SK-N-SH (cell line): ENCODE results near the gene NUMA1. TPM values are rescaled to one million over a fixed set of nuclear protein-coding genes. Genes with fewer than 3 reads are reported as not detected.

Source experiments
- CTCF ChIA-PET: fragments of 300-600, 350-600 bp; formaldehyde crosslinking; extraction: SDS; loops from one replicate; lab custom pipeline; 2021; lab: Yijun Ruan, JAX
- POLR2A ChIA-PET: fragments of 350-600 bp; sonication (Branson Sonifier 250); formaldehyde crosslinking; extraction: SDS; loops from one replicate; lab custom pipeline; 2020; ENCODE audit warnings: antibody characterized with exemption, inconsistent platforms; lab: Yijun Ruan, JAX
- DNase-seq: peaks from one replicate; pipeline ENCODE4 v3.0.0; 2012
- H2AFZ ChIP-seq: fragments of 200-600 bp; sonication (generic); 2 replicates; pipeline ENCODE4 v1.8.1; 2016; ENCODE audit warnings: antibody characterized with exemption, mild to moderate bottlenecking, low read depth
- H3F3A ChIP-seq: fragments of 200-600 bp; sonication (generic); replicated peaks from 2 replicates; pipeline ENCODE3; 2016; ENCODE audit warnings: antibody characterized with exemption, mild to moderate bottlenecking; ENCODE audit not compliant: insufficient read depth
- H3K27ac ChIP-seq, 2 experiments: fragments of 200-500 bp in 1 of 2; fragments of 200-600 bp in 1 of 2; sonication (Bioruptor generic) in 1 of 2; sonication (generic), shearing (Covaris generic) in 1 of 2; 2 replicates each; pipeline versions ENCODE4 v1.5.1 to v1.6.1; 2014 to 2016; ENCODE audit warnings: low read depth in 2 of 2, inconsistent platforms in 1 of 2, low read length in 1 of 2, mild to moderate bottlenecking in 1 of 2, mixed read lengths in 1 of 2
- H3K27me3 ChIP-seq: fragments of 200-600 bp; sonication (generic), shearing (Covaris generic); 2 replicates; pipeline ENCODE4 v1.6.1; 2016; ENCODE audit warnings: mixed run types; ENCODE audit not compliant: insufficient read depth
- H3K36me3 ChIP-seq, 2 experiments: fragments of 200-500 bp in 1 of 2; fragments of 200-600 bp in 1 of 2; sonication (Bioruptor generic) in 1 of 2; sonication (generic) in 1 of 2; replicated peaks in 1 of 2; 2 replicates each; pipeline versions ENCODE3 to v1.5.1; 2014 to 2016; ENCODE audit warnings: low read length in 1 of 2, mild to moderate bottlenecking in 1 of 2; ENCODE audit not compliant: insufficient read depth in 2 of 2, control insufficient read depth in 1 of 2
- H3K4me1 ChIP-seq, 2 experiments: fragments of 200-500 bp in 1 of 2; fragments of 200-600 bp in 1 of 2; sonication (Bioruptor generic) in 1 of 2; sonication (generic), shearing (Covaris generic) in 1 of 2; 2 replicates each; pipeline versions ENCODE4 v1.5.1 to v1.6.1; 2014 to 2016; ENCODE audit warnings: low read depth in 1 of 2, low read length in 1 of 2, mixed run types in 1 of 2; ENCODE audit not compliant: insufficient read depth in 2 of 2, control insufficient read depth in 1 of 2
- H3K4me2 ChIP-seq: fragments of 200-600 bp; sonication (generic), shearing (Covaris generic); 2 replicates; pipeline ENCODE4 v1.6.1; 2017; ENCODE audit warnings: mixed run types
- H3K4me3 ChIP-seq, 2 experiments: fragments of 200-500 bp in 1 of 2; fragments of 200-600 bp in 1 of 2; sonication (Bioruptor generic) in 1 of 2; sonication (generic), shearing (Covaris generic) in 1 of 2; 2 replicates each; pipeline versions ENCODE4 v1.5.1 to v1.8.1; 2014 to 2016; ENCODE audit warnings: low read depth in 2 of 2, inconsistent platforms in 1 of 2, low read length in 1 of 2, mild to moderate bottlenecking in 1 of 2, mixed read lengths in 1 of 2, moderate library complexity in 1 of 2
- H3K79me2 ChIP-seq: fragments of 200-600 bp; sonication (generic); 2 replicates; pipeline ENCODE4 v1.8.1; 2017; ENCODE audit warnings: mild to moderate bottlenecking; ENCODE audit not compliant: insufficient read depth
- H3K9ac ChIP-seq: fragments of 200-600 bp; sonication (generic); 2 replicates; pipeline ENCODE4 v1.6.1; 2017; ENCODE audit warnings: mixed run types
- H3K9me2 ChIP-seq: fragments of 200-600 bp; sonication (generic); 2 replicates; pipeline ENCODE4 v1.6.1; 2017; ENCODE audit warnings: mixed run types
- H3K9me3 ChIP-seq: fragments of 200-600 bp; sonication (generic); 2 replicates; pipeline ENCODE4 v1.6.1; 2017; ENCODE audit warnings: mixed run types, mild to moderate bottlenecking, moderate library complexity
- H4K20me1 ChIP-seq: fragments of 200-600 bp; sonication (generic); 2 replicates; pipeline ENCODE4 v1.6.1; 2017; ENCODE audit warnings: mild to moderate bottlenecking, mixed run types; ENCODE audit not compliant: insufficient read depth
- EP300 ChIP-seq, 2 experiments: IDR thresholded peaks; 2 replicates each; pipeline versions ENCODE4 v1.4.0 to v1.6.1; 2012; ENCODE audit warnings: borderline replicate concordance in 1 of 2, low read depth in 1 of 2, low read length in 1 of 2
- EZH2phosphoT487 ChIP-seq: fragments of 200-600 bp; sonication (generic); IDR thresholded peaks from 2 replicates; pipeline ENCODE4 v1.6.1; 2017; ENCODE audit warnings: low read depth, mixed run types, mild to moderate bottlenecking, antibody characterized with exemption, moderate library complexity, borderline replicate concordance
- FOXJ3 ChIP-seq: sonication (generic); formaldehyde crosslinking; IDR thresholded peaks from 2 replicates; pipeline ENCODE4 v1.5.1; 2020; ENCODE audit warnings: mild to moderate bottlenecking, missing genetic modification reagents
- FOXM1 ChIP-seq: IDR thresholded peaks from 2 replicates; pipeline ENCODE4 v1.4.0; 2012; ENCODE audit warnings: low read depth, mild to moderate bottlenecking
- GABPA ChIP-seq: IDR thresholded peaks from 2 replicates; pipeline ENCODE4 v1.4.0; 2012; ENCODE audit warnings: low read depth, mild to moderate bottlenecking
- NFIC ChIP-seq: IDR thresholded peaks from 2 replicates; pipeline ENCODE4 v1.4.0; 2012; ENCODE audit warnings: borderline replicate concordance
- RCOR1 ChIP-seq: fragments of 150-350 bp; IDR thresholded peaks from 2 replicates; pipeline ENCODE4 v1.6.1; 2017; ENCODE audit warnings: antibody characterized with exemption, low read length
- SMC3 ChIP-seq: IDR thresholded peaks from 2 replicates; pipeline ENCODE4 v1.6.1; 2012; ENCODE audit warnings: low read depth, low read length, improper control_type of control experiment
- USF2 ChIP-seq: fragments of 150-350 bp; IDR thresholded peaks from 2 replicates; pipeline ENCODE4 v1.6.1; 2017; ENCODE audit warnings: antibody characterized with exemption, low read length, low read depth, borderline replicate concordance
- YY1 ChIP-seq: IDR thresholded peaks from 2 replicates; pipeline ENCODE4 v1.4.0; 2012; ENCODE audit warnings: low read depth, mild to moderate bottlenecking
- ZBTB33 ChIP-seq: IDR thresholded peaks from 2 replicates; pipeline ENCODE4 v1.4.0; 2012; ENCODE audit warnings: low read depth, borderline replicate concordance
- WGBS: methylation state at CpG from one replicate; pipeline ENCODE4 v1.1.6; 2017; ENCODE audit warnings: low lambda C conversion rate; 5-methylcytosine and 5-hydroxymethylcytosine counted together
- polyA plus RNA-seq, 3 experiments: library from polyadenylated mRNA; depleted of rRNA; stranded (reverse); fragments of >200 nt; gene quantifications; 2 replicates each; pipeline ENCODE4 v1.2.3, GENCODE V29; 2012
- TF ChIP-seq, protein P1 (sequence below): IDR thresholded peaks from 2 replicates; pipeline ENCODE4 v1.4.0; 2012; ENCODE audit warnings: low read depth
- TF ChIP-seq, protein P2 (sequence below): IDR thresholded peaks from 2 replicates; pipeline ENCODE4 v1.6.1; 2012; ENCODE audit warnings: mild to moderate bottlenecking, low read depth, low read length, moderate library complexity
- TF ChIP-seq, protein P3 (sequence below): fragments of 200-600 bp; sonication (generic); IDR thresholded peaks from 2 replicates; pipeline ENCODE4 v1.6.1; 2017; ENCODE audit warnings: antibody characterized with exemption, mild to moderate bottlenecking, moderate library complexity

Gene NUMA1
- polyA plus RNA-seq, 1 of the 3 experiments (the other 2 are of a cell fraction) = 111 TPM

DNA sequence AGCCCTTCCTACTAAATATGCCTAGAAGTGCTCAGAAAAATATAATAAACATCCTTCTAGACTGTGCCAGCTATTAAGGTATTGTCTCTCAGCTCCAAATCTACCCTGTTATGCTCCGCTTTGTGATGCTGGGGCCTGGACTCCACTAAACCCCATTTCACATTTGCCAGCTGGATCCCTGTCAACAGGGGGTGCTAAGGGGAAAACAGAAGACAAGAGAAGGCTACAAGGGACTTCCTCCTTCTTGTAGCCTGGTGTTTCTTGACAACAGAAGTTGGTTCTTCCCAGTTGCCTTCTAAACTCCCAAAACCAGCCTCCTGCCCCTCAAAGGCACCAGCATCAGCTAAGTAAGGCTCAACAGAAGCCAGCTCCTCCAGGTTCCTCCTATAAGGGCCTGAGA is 5.2 kb downstream of the NUMA1 start:
- whole genome bisulfite sequencing = 100% methylated on average over 1 of the region's 1 CpG
- no peak for DNase-seq
- CTCF ChIA-PET = interaction anchor here (0.8 to 3.2 kb wide), 5 partner anchors 13 to 97 kb away, joined by 3 to 16 read pairs (median 5); no protein-coding TSS in a partner anchor

GRCh38 chr11:72072348-72072747 is 8.0 kb downstream of the NUMA1 start:
- peaks cover 17 to 47% of the 10 kb centered on the region in 2 experiments for H3K4me1 ChIP-seq
- H3K27me3 ChIP-seq = no peaks in the 10 kb centered on the region
- no peak overlapping the region for H2AFZ ChIP-seq
- H3K9me3 ChIP-seq = no peaks in the 10 kb centered on the region
- H3K27ac ChIP-seq = peak overlapping the region; percentile 79 to 82
- WGBS = 58% methylated on average over 3 of the region's 3 CpGs
- ChIA-PET CTCF (interaction anchor here (0.8 to 1.1 kb wide), 4 partner anchors 13 to 43 kb away, joined by 3 read pairs; no protein-coding TSS in a partner anchor), POLR2A (interaction anchor here (0.7 to 1.0 kb wide), 2 partner anchors 23 to 30 kb away, joined by 3 read pairs; no protein-coding TSS in a partner anchor)
- H3F3A ChIP-seq = peaks cover 39% of the 10 kb centered on the region
- H3K9ac ChIP-seq = peak overlapping the region; percentile 22; the same call in 1 of the 2 replicates
- H3K36me3 ChIP-seq = peaks cover 3 to 4% of the 10 kb centered on the region in 2 experiments
- DNase-seq = no peak
- no peaks in the 10 kb centered on the region for H4K20me1 ChIP-seq
- peak overlapping the region; percentile 77 for H3K4me2 ChIP-seq
- no peaks in the 10 kb centered on the region for H3K9me2 ChIP-seq
- peaks cover 96% of the 10 kb centered on the region for H3K79me2 ChIP-seq
- peak overlapping the region in 1 of 2 experiments; percentile 25; a peak in 1 of 4 replicates for H3K4me3 ChIP-seq
- TF ChIP-seq NFIC (peak; percentile 41; the same call in 1 of the 2 replicates), FOXM1 (no peak), USF2 (no peak), EP300 (IDR thresholded peaks at IDR 0.05; ENCODE audit: borderline replicate concordance in 1 of 2, low read depth in 1 of 2, low read length in 1 of 2) (no peak), ZBTB33 (no peak), SMC3 (no peak), RCOR1 (no peak), FOXJ3 (CRISPR knock-in tag) (no peak), GABPA (no peak), YY1 (no peak), EZH2phosphoT487 (no peak)
- TF ChIP-seq, protein P1, sequence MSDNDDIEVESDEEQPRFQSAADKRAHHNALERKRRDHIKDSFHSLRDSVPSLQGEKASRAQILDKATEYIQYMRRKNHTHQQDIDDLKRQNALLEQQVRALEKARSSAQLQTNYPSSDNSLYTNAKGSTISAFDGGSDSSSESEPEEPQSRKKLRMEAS = peak; percentile 59; the same call in 1 of the 2 replicates

More for the DNA sequence above, 5.2 kb downstream of the NUMA1 start:
- POLR2A ChIA-PET = no interaction called here
- H3K4me1 ChIP-seq = peaks cover 7 to 34% of the 10 kb centered on the region in 2 experiments
- no peaks in the 10 kb centered on the region for H3K27me3 ChIP-seq
- TF ChIP-seq, protein P2, sequence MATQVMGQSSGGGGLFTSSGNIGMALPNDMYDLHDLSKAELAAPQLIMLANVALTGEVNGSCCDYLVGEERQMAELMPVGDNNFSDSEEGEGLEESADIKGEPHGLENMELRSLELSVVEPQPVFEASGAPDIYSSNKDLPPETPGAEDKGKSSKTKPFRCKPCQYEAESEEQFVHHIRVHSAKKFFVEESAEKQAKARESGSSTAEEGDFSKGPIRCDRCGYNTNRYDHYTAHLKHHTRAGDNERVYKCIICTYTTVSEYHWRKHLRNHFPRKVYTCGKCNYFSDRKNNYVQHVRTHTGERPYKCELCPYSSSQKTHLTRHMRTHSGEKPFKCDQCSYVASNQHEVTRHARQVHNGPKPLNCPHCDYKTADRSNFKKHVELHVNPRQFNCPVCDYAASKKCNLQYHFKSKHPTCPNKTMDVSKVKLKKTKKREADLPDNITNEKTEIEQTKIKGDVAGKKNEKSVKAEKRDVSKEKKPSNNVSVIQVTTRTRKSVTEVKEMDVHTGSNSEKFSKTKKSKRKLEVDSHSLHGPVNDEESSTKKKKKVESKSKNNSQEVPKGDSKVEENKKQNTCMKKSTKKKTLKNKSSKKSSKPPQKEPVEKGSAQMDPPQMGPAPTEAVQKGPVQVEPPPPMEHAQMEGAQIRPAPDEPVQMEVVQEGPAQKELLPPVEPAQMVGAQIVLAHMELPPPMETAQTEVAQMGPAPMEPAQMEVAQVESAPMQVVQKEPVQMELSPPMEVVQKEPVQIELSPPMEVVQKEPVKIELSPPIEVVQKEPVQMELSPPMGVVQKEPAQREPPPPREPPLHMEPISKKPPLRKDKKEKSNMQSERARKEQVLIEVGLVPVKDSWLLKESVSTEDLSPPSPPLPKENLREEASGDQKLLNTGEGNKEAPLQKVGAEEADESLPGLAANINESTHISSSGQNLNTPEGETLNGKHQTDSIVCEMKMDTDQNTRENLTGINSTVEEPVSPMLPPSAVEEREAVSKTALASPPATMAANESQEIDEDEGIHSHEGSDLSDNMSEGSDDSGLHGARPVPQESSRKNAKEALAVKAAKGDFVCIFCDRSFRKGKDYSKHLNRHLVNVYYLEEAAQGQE = no peak
- TF ChIP-seq, protein P3, sequence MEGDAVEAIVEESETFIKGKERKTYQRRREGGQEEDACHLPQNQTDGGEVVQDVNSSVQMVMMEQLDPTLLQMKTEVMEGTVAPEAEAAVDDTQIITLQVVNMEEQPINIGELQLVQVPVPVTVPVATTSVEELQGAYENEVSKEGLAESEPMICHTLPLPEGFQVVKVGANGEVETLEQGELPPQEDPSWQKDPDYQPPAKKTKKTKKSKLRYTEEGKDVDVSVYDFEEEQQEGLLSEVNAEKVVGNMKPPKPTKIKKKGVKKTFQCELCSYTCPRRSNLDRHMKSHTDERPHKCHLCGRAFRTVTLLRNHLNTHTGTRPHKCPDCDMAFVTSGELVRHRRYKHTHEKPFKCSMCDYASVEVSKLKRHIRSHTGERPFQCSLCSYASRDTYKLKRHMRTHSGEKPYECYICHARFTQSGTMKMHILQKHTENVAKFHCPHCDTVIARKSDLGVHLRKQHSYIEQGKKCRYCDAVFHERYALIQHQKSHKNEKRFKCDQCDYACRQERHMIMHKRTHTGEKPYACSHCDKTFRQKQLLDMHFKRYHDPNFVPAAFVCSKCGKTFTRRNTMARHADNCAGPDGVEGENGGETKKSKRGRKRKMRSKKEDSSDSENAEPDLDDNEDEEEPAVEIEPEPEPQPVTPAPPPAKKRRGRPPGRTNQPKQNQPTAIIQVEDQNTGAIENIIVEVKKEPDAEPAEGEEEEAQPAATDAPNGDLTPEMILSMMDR = peak; percentile 30
- H3K27ac ChIP-seq = peak overlapping the region; percentile 4 to 12; a peak in 1 of 4 replicates
- H3K9me3 ChIP-seq = no peaks in the 10 kb centered on the region
- H3K79me2 ChIP-seq = peaks cover 96% of the 10 kb centered on the region
- no peak overlapping the region for H3K4me2 ChIP-seq
- H3K36me3 ChIP-seq = peaks cover 0 to 4% of the 10 kb centered on the region in 2 experiments
- H3K9ac ChIP-seq = no peak overlapping the region
- no peak overlapping the region for H3K4me3 ChIP-seq
- no peak overlapping the region for H2AFZ ChIP-seq
- H4K20me1 ChIP-seq = no peaks in the 10 kb centered on the region
- no peaks in the 10 kb centered on the region for H3K9me2 ChIP-seq
- peaks cover 30% of the 10 kb centered on the region for H3F3A ChIP-seq
